Skeletal muscle tissue (tissue), 4 donors: ENCODE data around the gene MPZ. TPM values are rescaled to one million over a fixed set of nuclear protein-coding genes. Genes with fewer than 3 reads are reported as not detected.

ENCODE experiments used
- H3K27ac ChIP-seq: one replicate; pipeline ENCODE4 v1.7.0; 2013; ENCODE audit warnings: mild to moderate bottlenecking, low read depth, low read length, inconsistent platforms
- H3K27me3 ChIP-seq, 3 donors: one replicate each; pipeline ENCODE4 v1.7.0; 2013; ENCODE audit warnings: low read length in 3 of 3; ENCODE audit not compliant: control insufficient read depth in 3 of 3, insufficient read depth in 3 of 3
- H3K36me3 ChIP-seq, 3 donors: one replicate each; pipeline ENCODE4 v1.7.0; 2013; ENCODE audit warnings: low read length in 3 of 3; ENCODE audit not compliant: control insufficient read depth in 3 of 3, insufficient read depth in 3 of 3
- H3K4me1 ChIP-seq, 3 donors: one replicate each; pipeline ENCODE4 v1.7.0; 2013; ENCODE audit warnings: low read length in 3 of 3, mild to moderate bottlenecking in 3 of 3; ENCODE audit not compliant: control insufficient read depth in 3 of 3, insufficient read depth in 3 of 3
- H3K4me3 ChIP-seq, 3 donors: one replicate each; pipeline ENCODE4 v1.7.0; 2013; ENCODE audit warnings: low read length in 3 of 3
- H3K9ac ChIP-seq, 3 donors: one replicate each; pipeline ENCODE4 v1.7.0; 2013; ENCODE audit warnings: low read length in 3 of 3, mild to moderate bottlenecking in 3 of 3, moderate library complexity in 2 of 3, low read depth in 1 of 3
- H3K9me3 ChIP-seq, 3 donors: one replicate each; pipeline ENCODE4 v1.7.0; 2013; ENCODE audit warnings: low read length in 3 of 3; ENCODE audit not compliant: control insufficient read depth in 3 of 3
- total RNA-seq: library from RNA; depleted of rRNA; stranded (reverse); fragments of >200 nt; gene quantifications from one replicate; pipeline ENCODE4 v1.2.3, GENCODE V29; 2014
- donor health status: Osteomylitis.

MPZ gene
- 63.7 TPM for total RNA-seq

GRCh38 chr1:161309868-161310267 lies at the start of gene MPZ:
Gene MPZ, minus strand, starts transcription at chr1:161309968. Its CDS starts 63 bp downstream, at chr1:161309905.
- Histone ChIP-seq H3K4me1 (peaks cover 13 to 17% (median 16%) of the 10 kb centered on the region in 3 donors), H3K9me3 (no peaks in the 10 kb centered on the region), H3K4me3 (no peak within 1 kb of the TSS), H3K9ac (no peak within 1 kb of the TSS), H3K36me3 (no peaks in the 10 kb centered on the region), H3K27ac (no peak within 1 kb of the TSS), H3K27me3 (peaks cover 0 to 8% (median 0%) of the 10 kb centered on the region in 3 donors)

- H3K27ac ChIP-seq, result no peak overlapping the region
- H3K36me3 ChIP-seq, result peaks cover 0 to 15% (median 12%) of the 10 kb centered on the region in 3 donors
- H3K4me1 ChIP-seq, result no peaks in the 10 kb centered on the region
- no peaks in the 10 kb centered on the region for H3K27me3 ChIP-seq
- H3K9me3 ChIP-seq, result no peaks in the 10 kb centered on the region
- no peak overlapping the region for H3K9ac ChIP-seq
- H3K4me3 ChIP-seq, result no peak overlapping the region
Observed at GRCh38 chr1:161359291-161359690, 49.5 kb upstream of the MPZ start.

- Histone ChIP-seq H3K9me3 (no peaks in the 10 kb centered on the region), H3K9ac (no peak overlapping the region), H3K27me3 (no peaks in the 10 kb centered on the region), H3K27ac (no peak overlapping the region), H3K36me3 (peaks cover 0 to 10% (median 5%) of the 10 kb centered on the region in 3 donors), H3K4me3 (no peak overlapping the region), H3K4me1 (no peaks in the 10 kb centered on the region)
Observed at GRCh38 chr1:161357073-161357472, 47.3 kb upstream of the MPZ start.

GRCh38 chr1:161351482-161351881 lies 41.7 kb upstream of the MPZ start:
- Histone ChIP-seq H3K9ac (no peak overlapping the region), H3K4me1 (no peaks in the 10 kb centered on the region), H3K36me3 (no peaks in the 10 kb centered on the region), H3K27me3 (no peaks in the 10 kb centered on the region), H3K27ac (no peak overlapping the region), H3K4me3 (no peak overlapping the region), H3K9me3 (no peaks in the 10 kb centered on the region)

GRCh38 chr1:161350671-161351070 lies 40.9 kb upstream of the MPZ start:
- no peak overlapping the region for H3K4me3 ChIP-seq
- no peaks in the 10 kb centered on the region for H3K27me3 ChIP-seq
- H3K27ac ChIP-seq, result no peak overlapping the region
- H3K9ac ChIP-seq, result no peak overlapping the region
- no peaks in the 10 kb centered on the region for H3K4me1 ChIP-seq
- H3K36me3 ChIP-seq, result no peaks in the 10 kb centered on the region
- H3K9me3 ChIP-seq, result no peaks in the 10 kb centered on the region

GRCh38 chr1:161342821-161343220 lies 33.1 kb upstream of the MPZ start:
- Histone ChIP-seq H3K9ac (no peak overlapping the region), H3K4me1 (peaks cover 0 to 6% (median 0%) of the 10 kb centered on the region in 3 donors), H3K27me3 (no peaks in the 10 kb centered on the region), H3K27ac (no peak overlapping the region), H3K9me3 (no peaks in the 10 kb centered on the region), H3K4me3 (no peak overlapping the region), H3K36me3 (peaks cover 7 to 28% (median 19%) of the 10 kb centered on the region in 3 donors)

GRCh38 chr1:161342177-161342576 lies 32.4 kb upstream of the MPZ start:
- Histone ChIP-seq H3K9me3 (no peaks in the 10 kb centered on the region), H3K27me3 (no peaks in the 10 kb centered on the region), H3K27ac (no peak overlapping the region), H3K36me3 (peaks cover 7 to 28% (median 21%) of the 10 kb centered on the region in 3 donors), H3K4me3 (no peak overlapping the region), H3K9ac (no peak overlapping the region), H3K4me1 (peaks cover 0 to 6% (median 0%) of the 10 kb centered on the region in 3 donors)

- H3K36me3 ChIP-seq, result peaks cover 24 to 52% (median 41%) of the 10 kb centered on the region in 3 donors
- no peak overlapping the region for H3K4me3 ChIP-seq
- H3K9me3 ChIP-seq, result no peaks in the 10 kb centered on the region
- H3K9ac ChIP-seq, result no peak overlapping the region
- no peaks in the 10 kb centered on the region for H3K4me1 ChIP-seq
- H3K27ac ChIP-seq, result no peak overlapping the region
- H3K27me3 ChIP-seq, result no peaks in the 10 kb centered on the region
Observed at GRCh38 chr1:161335796-161336195, 26.0 kb upstream of the MPZ start.

GRCh38 chr1:161333166-161333565 lies 23.4 kb upstream of the MPZ start:
- Histone ChIP-seq H3K27me3 (no peaks in the 10 kb centered on the region), H3K4me3 (no peak overlapping the region), H3K9me3 (no peaks in the 10 kb centered on the region), H3K36me3 (peaks cover 33 to 60% (median 56%) of the 10 kb centered on the region in 3 donors), H3K9ac (no peak overlapping the region), H3K27ac (no peak overlapping the region), H3K4me1 (no peaks in the 10 kb centered on the region)

GRCh38 chr1:161330346-161330745 lies 20.6 kb upstream of the MPZ start:
- Histone ChIP-seq H3K27ac (no peak overlapping the region), H3K36me3 (peaks cover 44 to 64% (median 64%) of the 10 kb centered on the region in 3 donors), H3K27me3 (no peaks in the 10 kb centered on the region)

More at GRCh38 chr1:161330346-161330745, 20.6 kb upstream of the MPZ start:
- Histone ChIP-seq H3K4me3 (no peak overlapping the region), H3K9me3 (no peaks in the 10 kb centered on the region), H3K4me1 (no peaks in the 10 kb centered on the region), H3K9ac (no peak overlapping the region)
